Measurements from ENCODE around the gene SHB. TPM values are rescaled to one million over a fixed set of nuclear protein-coding genes. Genes with fewer than 3 reads are reported as not detected.

The SHB gene
- total RNA-seq, 2 experiments from 2014 or later = 2.8 to 3.2 TPM

- ChIA-PET CTCF (interaction anchor here (1.3 to 4.4 kb wide), 8 partner anchors 10 to 281 kb away, joined by 3 to 64 read pairs (median 22); no protein-coding TSS in a partner anchor), POLR2A (no interaction called here)
- H3K9me3 Mint-ChIP-seq = no peaks in the 10 kb centered on the region
- intact Hi-C loops (cut with micrococcal nuclease) = loop anchor here (5.0 to 10.0 kb wide), 3 partner anchors 75 to 275 kb away; no protein-coding TSS in a partner anchor
- DNase-seq (no peak), ATAC-seq (no peak)
- H3K27ac Mint-ChIP-seq = no peak overlapping the region
- H3K27me3 Mint-ChIP-seq = peaks cover 5% of the 10 kb centered on the region
- no peak overlapping the region for H3K4me3 Mint-ChIP-seq
- TF ChIP-seq CTCF (IDR thresholded peaks at IDR 0.05) = no peak
- no peaks in the 10 kb centered on the region for H3K4me1 Mint-ChIP-seq (ENCODE audit: low read depth)
- no peaks in the 10 kb centered on the region for H3K36me3 Mint-ChIP-seq (ENCODE audit: low read depth)
These were observed 20.5 kb upstream of the SHB start for GRCh38 chr9:38089387-38090165.

- peak; percentile 77 for ATAC-seq
- peak; percentile 80 for DNase-seq
- H3K4me3 Mint-ChIP-seq = no peak overlapping the region
- peaks cover 5% of the 10 kb centered on the region for H3K27me3 Mint-ChIP-seq
- peak; percentile 93 for TF ChIP-seq CTCF (IDR thresholded peaks at IDR 0.05)
- H3K27ac Mint-ChIP-seq = no peak overlapping the region
- ChIA-PET POLR2A (no interaction called here), CTCF (interaction anchor here (0.5 to 4.4 kb wide), 52 partner anchors 9 to 347 kb away, joined by 3 to 64 read pairs (median 4); partner anchors contain the start of genes ALDH1B1, SHB and SLC25A51)
- intact Hi-C loops (cut with micrococcal nuclease) = loop anchor here (5.0 to 10.0 kb wide), 3 partner anchors 77 to 277 kb away; no protein-coding TSS in a partner anchor
- no peaks in the 10 kb centered on the region for H3K36me3 Mint-ChIP-seq (ENCODE audit: low read depth)
- no peaks in the 10 kb centered on the region for H3K9me3 Mint-ChIP-seq
- H3K4me1 Mint-ChIP-seq (ENCODE audit: low read depth) = no peaks in the 10 kb centered on the region
These were observed 19.2 kb upstream of the SHB start for GRCh38 chr9:38088006-38088925.

- TF ChIP-seq CTCF (IDR thresholded peaks at IDR 0.05) = no peak
- POLR2A ChIA-PET = no interaction called here
- CTCF ChIA-PET = interaction anchor here (1.2 to 4.4 kb wide), 4 partner anchors 15 to 172 kb away, joined by 3 to 64 read pairs (median 17); no protein-coding TSS in a partner anchor
- DNase-seq (no peak), ATAC-seq (no peak)
- Mint-ChIP-seq H3K27me3 (peaks cover 5% of the 10 kb centered on the region), H3K9me3 (no peaks in the 10 kb centered on the region), H3K4me3 (no peak overlapping the region), H3K27ac (no peak overlapping the region), H3K4me1 (ENCODE audit: low read depth) (no peaks in the 10 kb centered on the region), H3K36me3 (ENCODE audit: low read depth) (no peaks in the 10 kb centered on the region)
- intact Hi-C loops (cut with micrococcal nuclease) = loop anchor here (5.0 to 10.0 kb wide), 3 partner anchors 78 to 278 kb away; no protein-coding TSS in a partner anchor
These were observed 17.5 kb upstream of the SHB start for GRCh38 chr9:38086496-38086895.

- no peak for TF ChIP-seq CTCF (IDR thresholded peaks at IDR 0.05)
- intact Hi-C loops (cut with micrococcal nuclease) = loop anchor here (5.0 to 10.0 kb wide), 3 partner anchors 79 to 279 kb away; no protein-coding TSS in a partner anchor
- Mint-ChIP-seq H3K27me3 (peaks cover 5% of the 10 kb centered on the region), H3K9me3 (no peaks in the 10 kb centered on the region), H3K4me1 (ENCODE audit: low read depth) (no peaks in the 10 kb centered on the region), H3K36me3 (ENCODE audit: low read depth) (no peaks in the 10 kb centered on the region), H3K27ac (no peak overlapping the region), H3K4me3 (no peak overlapping the region)
- CTCF ChIA-PET = interaction anchor here (1.0 to 3.0 kb wide), 2 partner anchors 34 to 172 kb away, joined by 3 to 11 read pairs; no protein-coding TSS in a partner anchor
- DNase-seq (no peak), ATAC-seq (no peak)
- POLR2A ChIA-PET = no interaction called here
These were observed 16.3 kb upstream of the SHB start for GRCh38 chr9:38085308-38085707.
